ENCODE data around the gene SCLY. TPM values are rescaled to one million over a fixed set of nuclear protein-coding genes. Genes with fewer than 3 reads are reported as not detected.
A peak's percentile ranks its signal among the peaks of the same experiment; 100 is the strongest.

Gene SCLY
- total and polyA plus RNA-seq, 2 of the 13 experiments (the other 11 are each of a cell fraction or from before 2014, with no cell fraction given) = 27.9 to 38.6 TPM

DNA sequence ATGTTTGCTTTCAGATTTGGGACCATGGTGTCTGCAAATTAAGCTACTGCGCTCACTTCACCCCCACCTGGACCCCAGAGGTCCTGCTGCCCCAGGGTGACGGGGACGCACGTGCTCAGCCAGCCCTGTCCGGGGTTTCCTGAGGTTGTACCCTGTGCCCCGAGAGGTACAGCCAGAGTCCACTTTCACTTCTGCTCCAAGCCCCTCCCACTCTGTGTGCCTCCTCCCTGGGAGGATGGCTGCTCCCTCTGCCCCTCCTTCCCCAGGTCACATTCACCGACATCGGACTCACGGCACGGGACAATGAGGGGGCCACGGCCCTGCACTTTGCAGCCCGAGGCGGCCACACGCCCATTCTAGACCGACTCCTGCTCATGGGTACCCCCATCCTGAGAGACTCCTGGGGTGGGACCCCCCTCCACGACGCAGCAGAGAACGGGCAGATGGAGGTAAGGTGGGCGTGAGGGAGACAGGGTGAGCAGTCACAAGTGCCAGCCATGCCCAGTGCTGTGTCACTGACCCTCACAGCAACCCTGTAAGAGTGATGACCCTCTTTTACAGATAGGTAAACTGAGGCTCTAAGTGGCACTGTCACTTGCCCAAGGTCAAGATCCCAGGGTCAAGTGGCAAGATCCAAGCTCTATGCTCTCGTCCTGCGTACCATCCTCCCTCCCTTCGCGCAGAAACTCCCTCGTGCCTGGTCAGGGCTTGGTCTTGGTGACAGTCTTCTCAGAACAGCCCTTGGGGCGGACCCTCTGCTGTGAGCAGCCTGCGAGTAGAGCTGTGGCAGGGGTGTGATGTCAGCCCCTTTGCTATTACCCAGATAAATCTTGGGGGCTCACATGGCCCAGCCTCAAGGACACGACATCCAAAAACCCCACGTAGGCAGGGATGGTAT, 47.0 kb downstream of the SCLY start (continued):
- TF ChIP-seq ZBTB43 (CRISPR knock-in tag; conservative IDR thresholded peaks at IDR 0.05) (no peak), KLF11 (CRISPR knock-in tag; IDR thresholded peaks at IDR 0.05) (peak; percentile 82; the same call in 1 of the 2 replicates), CREBL2 (CRISPR knock-in tag; IDR thresholded peaks at IDR 0.05; ENCODE audit: borderline replicate concordance) (no peak), ZNF513 (CRISPR knock-in tag; conservative IDR thresholded peaks at IDR 0.05) (no peak), HMGA1 (CRISPR knock-in tag; conservative IDR thresholded peaks at IDR 0.05) (no peak), AHR (CRISPR knock-in tag; IDR thresholded peaks at IDR 0.05) (no peak), ZXDC (CRISPR knock-in tag; IDR thresholded peaks at IDR 0.05) (peak; percentile 97), KDM3A (CRISPR knock-in tag; IDR thresholded peaks at IDR 0.05; ENCODE audit: low read depth) (peak; percentile 72; the same call in 1 of the 2 replicates), ZNF235 (CRISPR knock-in tag; IDR thresholded peaks at IDR 0.05; ENCODE audit: borderline replicate concordance) (no peak), KDM4B (CRISPR knock-in tag; IDR thresholded peaks at IDR 0.05) (0 out of 2 replicates have a peak, but pooled peaks have one; percentile 42), GABPB1 (CRISPR knock-in tag; IDR thresholded peaks at IDR 0.05) (peak; percentile 45; the same call in 1 of the 2 replicates), ZNF788 (CRISPR knock-in tag; IDR thresholded peaks at IDR 0.05; ENCODE audit: borderline replicate concordance) (no peak; the same call in 1 of the 2 replicates), CAMTA2 (CRISPR knock-in tag; IDR thresholded peaks at IDR 0.05; ENCODE audit: borderline replicate concordance) (no peak), POLR2AphosphoS2 (IDR thresholded peaks at IDR 0.05; ENCODE audit: low read depth, low read length) (no peak), ZNF792 (CRISPR knock-in tag; IDR thresholded peaks at IDR 0.05) (peak; percentile 53; the same call in 1 of the 2 replicates), PCBP1 (IDR thresholded peaks at IDR 0.05; ENCODE audit: borderline replicate concordance, low read depth, low read length) (no peak; the same call in 1 of the 2 replicates), NFE2 (CRISPR knock-in tag; IDR thresholded peaks at IDR 0.05) (no peak), SP5 (CRISPR knock-in tag; IDR thresholded peaks at IDR 0.05; ENCODE audit: borderline replicate concordance, low read depth) (peak; percentile 19; the same call in 1 of the 2 replicates), ZFP62 (CRISPR knock-in tag; IDR thresholded peaks at IDR 0.05) (no peak), MAFG (CRISPR knock-in tag; IDR thresholded peaks at IDR 0.05) (no peak), ZFP36 (IDR thresholded peaks at IDR 0.05; ENCODE audit: borderline replicate concordance, low read depth, low read length, partially characterized antibody) (no peak), MZF1 (CRISPR knock-in tag; IDR thresholded peaks at IDR 0.05; ENCODE audit: borderline replicate concordance) (no peak), ZNF841 (CRISPR knock-in tag; IDR thresholded peaks at IDR 0.05; ENCODE audit: borderline replicate concordance) (no peak), CCAR2 (optimal IDR thresholded peaks at IDR 0.05; ENCODE audit: low read depth, low read length) (no peak), HNRNPUL1 (IDR thresholded peaks at IDR 0.05; ENCODE audit: low read depth, low read length) (no peak)
